Measurements from ENCODE around the gene VSIG4.

Gene VSIG4

DNA sequence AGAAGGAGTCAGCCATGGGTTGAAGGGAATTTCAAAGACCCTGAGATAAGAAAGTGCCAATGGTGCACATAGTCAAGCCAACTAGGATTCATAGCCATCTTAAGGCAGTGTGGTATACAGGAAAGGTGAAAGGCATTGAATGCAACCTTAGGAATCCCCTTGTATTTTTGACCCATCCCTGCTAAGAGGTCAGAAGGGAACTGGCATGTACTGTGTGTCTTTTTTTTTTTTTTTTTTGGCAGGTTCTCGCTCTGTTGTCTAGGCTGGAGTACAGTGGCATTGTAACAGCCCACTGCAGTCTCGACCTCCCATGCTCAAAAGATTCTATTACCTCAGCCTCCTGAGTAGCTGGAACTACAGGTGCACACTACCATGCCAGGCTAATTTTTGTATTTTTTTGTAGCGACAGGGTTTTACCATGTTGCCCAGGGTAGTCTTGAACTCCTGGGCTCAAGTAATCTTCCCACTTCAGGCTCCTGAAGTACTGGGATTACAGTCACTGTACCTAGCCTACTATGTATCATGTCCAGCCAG is 40.8 kb downstream of the VSIG4 start:
- no peak overlapping the region for H3K27ac ChIP-seq (ENCODE audit: extremely low read depth, low read depth, low read length)
- POLR2A ChIA-PET: no interaction called here
- CTCF ChIA-PET: no interaction called here

DNA sequence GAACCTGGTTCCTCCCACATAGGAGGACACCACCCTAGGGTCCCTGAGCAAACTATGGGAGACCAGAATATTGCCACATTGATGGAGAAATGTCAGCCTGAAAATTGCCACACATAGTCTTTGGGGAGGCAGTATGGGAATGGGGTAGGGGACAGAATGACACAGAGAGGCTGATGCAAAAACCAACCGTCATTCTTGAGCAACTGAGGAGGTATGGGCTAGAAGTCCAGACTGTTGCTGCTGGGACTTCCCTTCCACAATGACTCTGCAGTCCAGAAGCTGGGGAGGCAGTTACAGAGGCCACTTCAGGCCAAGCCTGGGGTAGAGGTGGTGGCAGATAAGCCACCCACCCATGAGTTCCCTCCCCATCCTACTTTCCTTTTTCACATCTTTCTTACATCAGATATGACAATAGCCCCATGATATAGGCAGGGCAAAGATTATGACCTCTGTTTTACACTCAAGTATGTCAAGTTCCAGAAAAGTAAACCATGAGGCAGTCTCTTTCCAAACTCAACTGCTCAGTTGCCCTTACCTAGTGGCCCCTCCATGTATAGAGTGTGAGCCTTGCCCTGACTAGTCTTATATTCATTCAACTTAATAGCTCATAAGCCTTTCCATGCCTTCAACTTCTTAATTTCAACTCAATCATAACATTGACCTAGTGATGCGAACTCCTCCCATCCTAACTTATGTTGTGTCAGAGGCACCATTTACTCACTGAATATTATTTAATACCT is 41.7 kb downstream of the VSIG4 start:
- Histone ChIP-seq H3K4me1 (ENCODE audit: control insufficient read depth, insufficient read depth, low read length) (no peaks in the 10 kb centered on the region), H3K36me3 (ENCODE audit: control insufficient read depth in 2 of 2, insufficient read depth in 1 of 2, low read length in 2 of 2) (no peaks in the 10 kb centered on the region), H3K27ac (ENCODE audit: extremely low read depth, low read depth, low read length) (no peak overlapping the region), H3K9me3 (ENCODE audit: control insufficient read depth, insufficient read depth, low read depth, low read length) (no peaks in the 10 kb centered on the region), H3K4me3 (ENCODE audit: low read depth, low read length) (no peak overlapping the region)
- no peak for TF ChIP-seq HOXD13 (CRISPR knock-in tag; IDR thresholded peaks at IDR 0.05; ENCODE audit: borderline replicate concordance)
- TF ChIP-seq, protein P1, sequence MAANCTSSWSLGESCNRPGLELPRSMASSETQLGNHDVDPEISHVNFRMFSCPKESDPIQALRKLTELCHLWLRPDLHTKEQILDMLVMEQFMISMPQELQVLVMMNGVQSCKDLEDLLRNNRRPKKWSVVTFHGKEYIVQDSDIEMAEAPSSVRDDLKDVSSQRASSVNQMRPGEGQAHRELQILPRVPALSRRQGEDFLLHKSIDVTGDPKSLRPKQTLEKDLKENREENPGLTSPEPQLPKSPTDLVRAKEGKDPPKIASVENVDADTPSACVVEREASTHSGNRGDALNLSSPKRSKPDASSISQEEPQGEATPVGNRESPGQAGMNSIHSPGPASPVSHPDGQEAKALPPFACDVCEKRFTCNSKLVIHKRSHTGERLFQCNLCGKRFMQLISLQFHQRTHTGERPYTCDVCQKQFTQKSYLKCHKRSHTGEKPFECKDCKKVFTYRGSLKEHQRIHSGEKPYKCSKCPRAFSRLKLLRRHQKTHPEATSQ (tag by site-specific recombination; IDR thresholded peaks at IDR 0.05): no peak
- no peak for TF ChIP-seq MYNN (tag by site-specific recombination; IDR thresholded peaks at IDR 0.05; ENCODE audit: borderline replicate concordance)
- no peak for TF ChIP-seq ZFP37 (tag by site-specific recombination; IDR thresholded peaks at IDR 0.05)
- TF ChIP-seq ZNF548 (tag by site-specific recombination; IDR thresholded peaks at IDR 0.05): no peak
- TF ChIP-seq IKZF3 (tag by site-specific recombination; IDR thresholded peaks at IDR 0.05): no peak
- no peak for TF ChIP-seq ZFP3 (tag by site-specific recombination; IDR thresholded peaks at IDR 0.05; ENCODE audit: low read depth)
- no peak for TF ChIP-seq ZNF514 (tag by site-specific recombination; IDR thresholded peaks at IDR 0.05)
- no peak for TF ChIP-seq MEIS1 (CRISPR knock-in tag; IDR thresholded peaks at IDR 0.05; ENCODE audit: borderline replicate concordance)
- TF ChIP-seq ZNF843 (tag by site-specific recombination; IDR thresholded peaks at IDR 0.05): no peak
- TF ChIP-seq ZNF324 (tag by site-specific recombination; IDR thresholded peaks at IDR 0.05): no peak
- TF ChIP-seq SP7 (tag by site-specific recombination; IDR thresholded peaks at IDR 0.05): no peak
- TF ChIP-seq ZNF311 (tag by site-specific recombination; IDR thresholded peaks at IDR 0.05; ENCODE audit: borderline replicate concordance): no peak
- no peak for TF ChIP-seq KLF9 (tag by site-specific recombination; IDR thresholded peaks at IDR 0.05; ENCODE audit: low read depth)
- TF ChIP-seq CTCF (tag by site-specific recombination; IDR thresholded peaks at IDR 0.05): no peak
- no peak for TF ChIP-seq ZSCAN23 (tag by site-specific recombination; IDR thresholded peaks at IDR 0.05)
- TF ChIP-seq ZNF596 (tag by site-specific recombination; IDR thresholded peaks at IDR 0.05): no peak
- POLR2A ChIA-PET: no interaction called here
- CTCF ChIA-PET: interaction anchor here (0.5 kb wide), 1 partner anchor 802 kb away, joined by 3 read pairs; no protein-coding TSS in a partner anchor

More for the DNA sequence above, 40.8 kb downstream of the VSIG4 start:
- no peak for TF ChIP-seq ZXDB (tag by site-specific recombination; IDR thresholded peaks at IDR 0.05)
- no peak for TF ChIP-seq YY2 (tag by site-specific recombination; IDR thresholded peaks at IDR 0.05)
- no peak for TF ChIP-seq ZNF202 (tag by site-specific recombination; IDR thresholded peaks at IDR 0.05; ENCODE audit: borderline replicate concordance)
- no peak for TF ChIP-seq ZBTB6 (tag by site-specific recombination; IDR thresholded peaks at IDR 0.05)
- TF ChIP-seq ZNF366 (tag by site-specific recombination; conservative IDR thresholded peaks at IDR 0.05): no peak
- TF ChIP-seq ZNF133 (tag by site-specific recombination; IDR thresholded peaks at IDR 0.05): no peak
- no peak for TF ChIP-seq SALL2 (tag by site-specific recombination; IDR thresholded peaks at IDR 0.05; ENCODE audit: borderline replicate concordance)
- no peak for TF ChIP-seq ZNF214 (tag by site-specific recombination; IDR thresholded peaks at IDR 0.05; ENCODE audit: borderline replicate concordance)
- TF ChIP-seq ZNF621 (tag by site-specific recombination; IDR thresholded peaks at IDR 0.05): no peak
- no peak for TF ChIP-seq ZNF302 (tag by site-specific recombination; IDR thresholded peaks at IDR 0.05; ENCODE audit: low read depth)
- TF ChIP-seq, protein P2, sequence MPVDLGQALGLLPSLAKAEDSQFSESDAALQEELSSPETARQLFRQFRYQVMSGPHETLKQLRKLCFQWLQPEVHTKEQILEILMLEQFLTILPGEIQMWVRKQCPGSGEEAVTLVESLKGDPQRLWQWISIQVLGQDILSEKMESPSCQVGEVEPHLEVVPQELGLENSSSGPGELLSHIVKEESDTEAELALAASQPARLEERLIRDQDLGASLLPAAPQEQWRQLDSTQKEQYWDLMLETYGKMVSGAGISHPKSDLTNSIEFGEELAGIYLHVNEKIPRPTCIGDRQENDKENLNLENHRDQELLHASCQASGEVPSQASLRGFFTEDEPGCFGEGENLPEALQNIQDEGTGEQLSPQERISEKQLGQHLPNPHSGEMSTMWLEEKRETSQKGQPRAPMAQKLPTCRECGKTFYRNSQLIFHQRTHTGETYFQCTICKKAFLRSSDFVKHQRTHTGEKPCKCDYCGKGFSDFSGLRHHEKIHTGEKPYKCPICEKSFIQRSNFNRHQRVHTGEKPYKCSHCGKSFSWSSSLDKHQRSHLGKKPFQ (tag by site-specific recombination; IDR thresholded peaks at IDR 0.05): no peak
- no peak for TF ChIP-seq ZNF585B (tag by site-specific recombination; IDR thresholded peaks at IDR 0.05)
- no peak for TF ChIP-seq ZBTB17 (tag by site-specific recombination; IDR thresholded peaks at IDR 0.05)
- no peaks in the 10 kb centered on the region for H3K36me3 ChIP-seq (ENCODE audit: control insufficient read depth in 2 of 2, insufficient read depth in 1 of 2, low read length in 2 of 2)
- no peaks in the 10 kb centered on the region for H3K9me3 ChIP-seq (ENCODE audit: control insufficient read depth, insufficient read depth, low read depth, low read length)
- H3K4me1 ChIP-seq (ENCODE audit: control insufficient read depth, insufficient read depth, low read length): no peaks in the 10 kb centered on the region
- no peak overlapping the region for H3K4me3 ChIP-seq (ENCODE audit: low read depth, low read length)
